LNCaP clone FGC (cell line): ENCODE data around the gene ERN2.
"Not testable (repeated sequence)": the region's sequence is repeated elsewhere in the genome, so short reads cannot be mapped to it uniquely, and the experiment has no call there.

Source experiments
- DNase-seq: peaks from one replicate; pipeline ENCODE4 v3.0.0-alpha.2; 2011; ENCODE audit warnings: low read depth
- H3K4me3 ChIP-seq: 2 replicates; pipeline ENCODE4 v1.5.1; 2011; ENCODE audit warnings: mild to moderate bottlenecking, low read depth, low read length, control low read depth
- TF ChIP-seq, protein P1 (sequence below): IDR thresholded peaks from 2 replicates; pipeline ENCODE4 v1.5.1; 2012; ENCODE audit warnings: mild to moderate bottlenecking; ENCODE audit not compliant: control insufficient read depth, insufficient read depth; ENCODE audit errors: extremely low read depth

The ERN2 gene

DNA sequence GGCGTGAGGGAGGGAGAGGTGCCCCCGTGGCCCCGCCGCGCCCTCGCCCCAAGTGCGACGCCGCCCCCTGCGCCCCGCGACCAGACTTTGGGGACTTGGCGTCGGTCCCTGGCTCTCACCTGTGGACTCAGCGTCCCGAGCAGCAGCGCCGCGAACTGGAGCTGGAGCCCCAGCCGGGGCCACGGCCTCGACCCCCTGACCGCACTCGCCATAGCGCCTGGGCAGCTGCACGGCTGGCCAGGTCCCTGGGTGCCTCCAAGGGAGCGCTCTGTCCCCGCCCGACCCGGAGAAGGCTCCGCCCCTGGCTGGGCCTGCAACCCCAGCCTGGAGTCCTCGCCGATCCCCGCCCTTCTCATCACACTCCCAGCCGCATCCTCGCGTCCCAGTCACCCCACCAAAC is at the start of gene ERN2:
Gene ERN2, minus strand, starts transcription at position 247 of the 400 bp plus-strand sequence. Its CDS starts 35 bp downstream, at position 212.
- H3K4me3 ChIP-seq, result no peak within 1 kb of the TSS
- TF ChIP-seq, protein P1, sequence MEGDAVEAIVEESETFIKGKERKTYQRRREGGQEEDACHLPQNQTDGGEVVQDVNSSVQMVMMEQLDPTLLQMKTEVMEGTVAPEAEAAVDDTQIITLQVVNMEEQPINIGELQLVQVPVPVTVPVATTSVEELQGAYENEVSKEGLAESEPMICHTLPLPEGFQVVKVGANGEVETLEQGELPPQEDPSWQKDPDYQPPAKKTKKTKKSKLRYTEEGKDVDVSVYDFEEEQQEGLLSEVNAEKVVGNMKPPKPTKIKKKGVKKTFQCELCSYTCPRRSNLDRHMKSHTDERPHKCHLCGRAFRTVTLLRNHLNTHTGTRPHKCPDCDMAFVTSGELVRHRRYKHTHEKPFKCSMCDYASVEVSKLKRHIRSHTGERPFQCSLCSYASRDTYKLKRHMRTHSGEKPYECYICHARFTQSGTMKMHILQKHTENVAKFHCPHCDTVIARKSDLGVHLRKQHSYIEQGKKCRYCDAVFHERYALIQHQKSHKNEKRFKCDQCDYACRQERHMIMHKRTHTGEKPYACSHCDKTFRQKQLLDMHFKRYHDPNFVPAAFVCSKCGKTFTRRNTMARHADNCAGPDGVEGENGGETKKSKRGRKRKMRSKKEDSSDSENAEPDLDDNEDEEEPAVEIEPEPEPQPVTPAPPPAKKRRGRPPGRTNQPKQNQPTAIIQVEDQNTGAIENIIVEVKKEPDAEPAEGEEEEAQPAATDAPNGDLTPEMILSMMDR, result no peak
- no peak for DNase-seq

- TF ChIP-seq, protein P1, result no peak
- no peak overlapping the region for H3K4me3 ChIP-seq
- DNase-seq, result no peak
Measured at GRCh38 chr16:23757937-23758619, 45.1 kb upstream of the ERN2 start.

DNA sequence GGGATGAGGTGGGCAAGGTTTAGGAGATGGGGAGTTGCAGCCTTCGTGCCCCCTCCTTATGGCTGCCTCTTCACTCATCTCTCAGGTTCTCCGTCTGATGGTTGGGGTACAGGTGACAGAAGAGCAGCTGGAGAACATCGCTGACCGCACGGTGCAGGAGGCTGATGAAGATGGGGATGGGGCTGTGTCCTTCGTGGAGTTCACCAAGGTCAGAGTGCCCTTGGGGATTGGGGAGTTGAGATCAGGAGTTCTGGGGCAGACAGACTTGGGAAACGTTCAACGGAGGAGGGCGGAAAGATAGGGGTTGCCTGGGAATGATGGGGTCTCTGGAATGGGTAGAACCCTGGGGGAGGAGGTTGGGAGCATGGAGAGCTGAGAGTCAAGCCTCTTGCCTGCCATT is 44.1 kb upstream of the ERN2 start:
- H3K4me3 ChIP-seq, result no peak overlapping the region
- TF ChIP-seq, protein P1, result no peak
- DNase-seq, result no peak

DNA sequence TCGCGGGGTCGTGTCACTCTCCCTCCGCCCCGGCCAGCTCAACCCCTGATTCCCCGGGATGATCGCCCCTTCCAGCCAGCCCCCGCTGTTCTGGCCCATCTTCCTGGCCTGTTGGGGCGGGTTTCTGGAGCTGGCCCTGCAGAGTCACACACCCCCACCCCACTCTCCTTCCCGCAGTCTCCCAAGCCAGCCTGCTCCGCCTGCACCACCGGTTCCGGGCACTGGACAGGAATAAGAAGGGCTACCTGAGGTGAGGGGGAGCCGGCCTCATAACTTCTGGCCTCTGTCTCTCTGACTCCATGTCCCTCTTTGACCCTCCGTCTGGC is 42.4 kb upstream of the ERN2 start:
- TF ChIP-seq, protein P1, result no peak
- H3K4me3 ChIP-seq, result no peak overlapping the region
- no peak for DNase-seq

GRCh38 chr16:23754594-23755483 is 41.8 kb upstream of the ERN2 start, which contains the start of gene CHP2:
Gene CHP2 (plus strand): TSS chr16:23755026. CDS start chr16:23755050, 24 bp downstream.
- no peak for DNase-seq
- no peak within 1 kb of the TSS for H3K4me3 ChIP-seq

DNA sequence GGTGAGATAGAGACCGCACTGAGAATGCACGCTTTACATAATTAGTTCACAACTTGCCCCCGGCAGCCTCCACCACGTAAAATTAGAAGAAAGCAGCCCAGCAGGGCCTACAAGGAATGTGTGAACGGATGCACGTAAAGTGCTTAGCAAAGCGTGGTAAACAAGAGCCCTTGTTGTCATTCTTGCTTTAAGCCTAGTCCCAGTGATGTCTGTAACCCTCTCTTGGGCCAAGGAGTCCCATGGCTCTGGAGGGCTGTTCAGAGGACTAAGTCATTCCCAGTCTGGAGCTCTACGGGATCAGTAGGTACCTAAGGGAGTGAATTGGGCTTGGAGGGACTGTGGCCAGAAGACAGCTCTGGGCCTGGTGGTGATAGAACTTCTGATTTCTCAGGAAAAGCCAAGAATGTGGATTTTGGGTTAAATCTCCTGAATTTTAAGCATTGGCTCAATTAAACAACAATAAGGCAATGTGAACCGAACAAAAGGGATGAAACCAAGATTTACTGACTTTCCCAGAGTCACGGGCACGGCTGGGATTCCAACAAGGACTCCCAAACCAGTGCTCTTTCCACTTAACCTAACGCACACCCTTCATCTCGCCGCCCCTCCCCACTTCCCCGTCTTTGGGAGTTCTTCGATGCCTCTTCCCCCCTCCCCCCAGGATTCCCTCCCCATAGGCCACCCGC is 41.0 kb upstream of the ERN2 start:
- no peak for DNase-seq
- TF ChIP-seq, protein P1, result no peak
- no peak overlapping the region for H3K4me3 ChIP-seq

More at GRCh38 chr16:23754594-23755483, 41.8 kb upstream of the ERN2 start, which contains the start of gene CHP2:
- TF ChIP-seq, protein P1, result no peak

DNA sequence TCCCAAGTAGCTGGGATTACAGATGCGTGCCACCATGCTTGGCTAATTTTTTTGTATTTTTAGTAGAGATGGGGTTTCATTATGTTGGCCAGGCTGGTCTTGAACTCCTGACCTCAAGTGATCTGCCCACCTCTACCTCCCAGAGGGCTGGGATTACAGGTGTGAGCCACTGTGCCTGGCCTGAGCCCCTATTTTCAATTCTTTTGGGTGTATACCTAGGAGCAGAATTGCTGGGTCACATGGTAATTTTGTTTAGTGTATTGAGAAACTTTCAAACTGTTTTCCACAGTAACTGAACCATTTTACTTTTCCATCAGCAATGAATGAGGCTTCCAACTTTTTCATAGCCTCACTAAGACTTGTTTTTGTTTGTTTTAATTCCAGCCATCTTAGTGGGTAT is 38.0 kb upstream of the ERN2 start:
- H3K4me3 ChIP-seq, DNase-seq: not testable (repeated sequence)
